HEK293 (cell line): ENCODE measurements around the gene PTPRF.

ENCODE experiments used
- CTCF ChIA-PET: fragments of 350-600 bp; formaldehyde crosslinking; extraction: SDS; loops from one replicate; lab custom pipeline; 2021; ENCODE audit warnings: antibody characterized with exemption; lab: Yijun Ruan, JAX
- POLR2A ChIA-PET: fragments of 300-600 bp; formaldehyde crosslinking; extraction: SDS; loops from one replicate; lab custom pipeline; 2020; ENCODE audit warnings: antibody characterized with exemption, inconsistent platforms; lab: Yijun Ruan, JAX
- H3K27ac ChIP-seq: fragments of 200-500 bp; sonication (Bioruptor generic); 2 replicates; pipeline ENCODE4 v1.5.1; 2014; ENCODE audit warnings: low read depth, low read length, control low read depth, inconsistent platforms; ENCODE audit errors: extremely low read depth
- H3K36me3 ChIP-seq, 2 experiments: fragments of 200-500 bp in 1 of 2; sonication (Bioruptor generic) in 1 of 2; 1 replicate in 1 of 2; 2 replicates in 1 of 2; pipeline ENCODE4 v1.5.1; 2014 to 2017; ENCODE audit warnings: inconsistent platforms in 2 of 2, low read length in 2 of 2; ENCODE audit not compliant: control insufficient read depth in 2 of 2, insufficient read depth in 1 of 2
- H3K4me1 ChIP-seq: fragments of 200-500 bp; sonication (Bioruptor generic); 2 replicates; pipeline ENCODE4 v1.5.1; 2014; ENCODE audit warnings: mild to moderate bottlenecking, low read length, inconsistent platforms; ENCODE audit not compliant: control insufficient read depth, insufficient read depth
- H3K4me3 ChIP-seq: 2 replicates; pipeline ENCODE4 v1.5.1; 2011; ENCODE audit warnings: low read depth, mild to moderate bottlenecking, control low read depth, low read length, moderate library complexity
- H3K9me3 ChIP-seq: fragments of 200-500 bp; sonication (Bioruptor generic); 2 replicates; pipeline ENCODE4 v1.5.1; 2014; ENCODE audit warnings: low read depth, low read length, inconsistent platforms; ENCODE audit not compliant: control insufficient read depth, insufficient read depth
- BCL11A ChIP-seq: fragments of 450-650 bp; formaldehyde crosslinking; IDR thresholded peaks from 2 replicates; pipeline ENCODE4 v1.5.1; 2016; ENCODE audit warnings: low read depth, missing biosample characterization, missing genetic modification characterization
- EGR2 ChIP-seq: fragments of 450-650 bp; formaldehyde crosslinking; IDR thresholded peaks from 2 replicates; pipeline ENCODE4 v1.5.1; 2016; ENCODE audit warnings: low read depth, missing biosample characterization, missing genetic modification characterization
- GLI4 ChIP-seq: fragments of 450-650 bp; formaldehyde crosslinking; IDR thresholded peaks from 2 replicates; pipeline ENCODE4 v1.5.1; 2016; ENCODE audit warnings: missing biosample characterization, missing genetic modification characterization
- KLF1 ChIP-seq: fragments of 450-650 bp; formaldehyde crosslinking; IDR thresholded peaks from 2 replicates; pipeline ENCODE4 v1.5.1; 2016; ENCODE audit warnings: missing biosample characterization, missing genetic modification characterization
- SP2 ChIP-seq: fragments of 450-650 bp; formaldehyde crosslinking; IDR thresholded peaks from 2 replicates; pipeline ENCODE4 v1.5.1; 2016; ENCODE audit warnings: missing biosample characterization, missing genetic modification characterization
- ZFP3 ChIP-seq: fragments of 450-650 bp; formaldehyde crosslinking; IDR thresholded peaks from 2 replicates; pipeline ENCODE4 v1.5.1; 2016; ENCODE audit warnings: low read depth, missing biosample characterization, missing genetic modification characterization
- ZNF133 ChIP-seq: fragments of 450-650 bp; formaldehyde crosslinking; IDR thresholded peaks from 2 replicates; pipeline ENCODE4 v1.5.1; 2016; ENCODE audit warnings: missing biosample characterization, missing genetic modification characterization
- ZNF140 ChIP-seq: fragments of 450-650 bp; formaldehyde crosslinking; IDR thresholded peaks from 2 replicates; pipeline ENCODE4 v1.5.1; 2016; ENCODE audit warnings: missing biosample characterization, missing genetic modification characterization
- ZNF16 ChIP-seq: fragments of 450-650 bp; formaldehyde crosslinking; IDR thresholded peaks from 2 replicates; pipeline ENCODE4 v1.5.1; 2016; ENCODE audit warnings: low read depth, missing biosample characterization, missing genetic modification characterization
- ZNF169 ChIP-seq: fragments of 450-650 bp; formaldehyde crosslinking; IDR thresholded peaks from 2 replicates; pipeline ENCODE4 v1.5.1; 2016; ENCODE audit warnings: missing biosample characterization, missing genetic modification characterization
- ZNF202 ChIP-seq: fragments of 450-650 bp; formaldehyde crosslinking; IDR thresholded peaks from 2 replicates; pipeline ENCODE4 v1.5.1; 2016; ENCODE audit warnings: missing biosample characterization, missing genetic modification characterization, borderline replicate concordance
- ZNF214 ChIP-seq: fragments of 450-650 bp; formaldehyde crosslinking; IDR thresholded peaks from 2 replicates; pipeline ENCODE4 v1.5.1; 2017; ENCODE audit warnings: missing biosample characterization, mild to moderate bottlenecking, missing genetic modification characterization, borderline replicate concordance
- ZNF239 ChIP-seq: fragments of 450-650 bp; formaldehyde crosslinking; IDR thresholded peaks from 2 replicates; pipeline ENCODE4 v1.5.1; 2016; ENCODE audit warnings: missing biosample characterization, missing genetic modification characterization
- ZNF24 ChIP-seq: fragments of 450-650 bp; formaldehyde crosslinking; IDR thresholded peaks from 2 replicates; pipeline ENCODE4 v1.5.1; 2016; ENCODE audit warnings: missing biosample characterization, missing genetic modification characterization
- ZNF248 ChIP-seq: fragments of 450-650 bp; formaldehyde crosslinking; IDR thresholded peaks from 2 replicates; pipeline ENCODE4 v1.5.1; 2017; ENCODE audit warnings: missing biosample characterization, missing genetic modification characterization
- ZNF266 ChIP-seq: fragments of 450-650 bp; formaldehyde crosslinking; IDR thresholded peaks from 2 replicates; pipeline ENCODE4 v1.5.1; 2016; ENCODE audit warnings: missing biosample characterization, missing genetic modification characterization, low read depth
- ZNF302 ChIP-seq: fragments of 450-650 bp; formaldehyde crosslinking; IDR thresholded peaks from 2 replicates; pipeline ENCODE4 v1.5.1; 2016; ENCODE audit warnings: missing biosample characterization, missing genetic modification characterization, low read depth
- ZNF335 ChIP-seq: fragments of 450-650 bp; formaldehyde crosslinking; conservative IDR thresholded peaks from 2 replicates; pipeline ENCODE4 v1.5.1; 2016; ENCODE audit warnings: missing biosample characterization, missing genetic modification characterization
- ZNF394 ChIP-seq: fragments of 450-650 bp; formaldehyde crosslinking; IDR thresholded peaks from 2 replicates; pipeline ENCODE4 v1.5.1; 2016; ENCODE audit warnings: missing biosample characterization, missing genetic modification characterization, mild to moderate bottlenecking, moderate library complexity, borderline replicate concordance
- ZNF404 ChIP-seq: fragments of 450-650 bp; formaldehyde crosslinking; IDR thresholded peaks from 2 replicates; pipeline ENCODE4 v1.5.1; 2017; ENCODE audit warnings: missing biosample characterization, missing genetic modification characterization
- ZNF521 ChIP-seq: fragments of 450-650 bp; formaldehyde crosslinking; IDR thresholded peaks from 2 replicates; pipeline ENCODE4 v1.5.1; 2017; ENCODE audit warnings: missing biosample characterization, mild to moderate bottlenecking, missing genetic modification characterization
- ZNF529 ChIP-seq: fragments of 450-650 bp; formaldehyde crosslinking; IDR thresholded peaks from 2 replicates; pipeline ENCODE4 v1.5.1; 2017; ENCODE audit warnings: missing genetic modification characterization, missing biosample characterization; ENCODE audit not compliant: insufficient replicate concordance
- ZNF571 ChIP-seq: fragments of 450-650 bp; formaldehyde crosslinking; IDR thresholded peaks from 2 replicates; pipeline ENCODE4 v1.5.0; 2017; ENCODE audit warnings: missing biosample characterization, missing genetic modification characterization
- ZNF654 ChIP-seq: fragments of 450-650 bp; formaldehyde crosslinking; IDR thresholded peaks from 2 replicates; pipeline ENCODE4 v1.5.1; 2016; ENCODE audit warnings: low read depth, missing biosample characterization, missing genetic modification characterization
- ZNF701 ChIP-seq: fragments of 450-650 bp; formaldehyde crosslinking; IDR thresholded peaks from 2 replicates; pipeline ENCODE4 v1.5.1; 2016; ENCODE audit warnings: missing biosample characterization, missing genetic modification characterization
- ZNF776 ChIP-seq: fragments of 450-650 bp; formaldehyde crosslinking; IDR thresholded peaks from 2 replicates; pipeline ENCODE4 v1.5.0; 2017; ENCODE audit warnings: missing biosample characterization, missing genetic modification characterization, borderline replicate concordance
- ZSCAN30 ChIP-seq: fragments of 450-650 bp; IDR thresholded peaks from 2 replicates; pipeline ENCODE4 v1.5.1; 2018; ENCODE audit warnings: missing biosample characterization, mild to moderate bottlenecking, missing genetic modification characterization, moderate library complexity
- TF ChIP-seq, protein P1 (sequence below): fragments of 450-650 bp; formaldehyde crosslinking; IDR thresholded peaks from 2 replicates; pipeline ENCODE4 v1.5.1; 2017; ENCODE audit warnings: missing biosample characterization, missing genetic modification characterization
- TF ChIP-seq, protein P2 (sequence below): fragments of 450-650 bp; formaldehyde crosslinking; IDR thresholded peaks from 2 replicates; pipeline ENCODE4 v1.5.1; 2016; ENCODE audit warnings: missing biosample characterization, missing genetic modification characterization
- TF ChIP-seq, protein P3 (sequence below): fragments of 450-650 bp; formaldehyde crosslinking; IDR thresholded peaks from 2 replicates; pipeline ENCODE4 v1.5.1; 2017; ENCODE audit warnings: missing biosample characterization, missing genetic modification characterization

The PTPRF gene

DNA sequence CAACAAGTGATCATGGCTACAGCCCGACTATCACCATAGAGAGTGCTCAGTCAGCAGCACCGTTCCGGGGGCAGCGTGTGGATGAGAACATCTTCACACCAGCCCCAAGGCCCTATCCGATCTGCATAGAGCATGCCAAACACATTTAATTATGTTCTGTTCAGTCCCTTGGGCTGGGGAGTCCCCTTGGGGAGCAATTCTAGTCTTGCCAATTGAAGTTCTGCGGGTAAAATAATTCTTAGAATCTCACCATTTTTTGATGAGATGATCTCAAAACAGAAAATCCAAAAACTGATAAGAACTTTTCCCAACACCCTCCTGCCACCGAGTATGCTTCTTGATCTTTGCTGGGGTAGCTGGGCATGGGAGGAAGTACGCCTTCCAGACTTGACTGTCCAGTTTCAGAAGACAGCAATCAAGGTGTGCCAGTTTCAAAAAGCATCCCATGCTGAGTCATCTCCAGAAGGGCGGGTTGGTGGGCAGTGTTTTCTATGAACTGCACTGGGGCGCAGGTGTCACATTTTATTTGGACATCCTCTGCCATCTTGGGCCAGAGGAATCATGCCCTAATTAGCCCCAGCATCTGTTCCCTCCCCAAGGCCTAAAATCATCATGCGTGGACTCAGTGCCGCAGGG is 20.8 kb upstream of the PTPRF start (continued):
- TF ChIP-seq ZFP3 (tag by site-specific recombination) = no peak
- TF ChIP-seq, protein P1, sequence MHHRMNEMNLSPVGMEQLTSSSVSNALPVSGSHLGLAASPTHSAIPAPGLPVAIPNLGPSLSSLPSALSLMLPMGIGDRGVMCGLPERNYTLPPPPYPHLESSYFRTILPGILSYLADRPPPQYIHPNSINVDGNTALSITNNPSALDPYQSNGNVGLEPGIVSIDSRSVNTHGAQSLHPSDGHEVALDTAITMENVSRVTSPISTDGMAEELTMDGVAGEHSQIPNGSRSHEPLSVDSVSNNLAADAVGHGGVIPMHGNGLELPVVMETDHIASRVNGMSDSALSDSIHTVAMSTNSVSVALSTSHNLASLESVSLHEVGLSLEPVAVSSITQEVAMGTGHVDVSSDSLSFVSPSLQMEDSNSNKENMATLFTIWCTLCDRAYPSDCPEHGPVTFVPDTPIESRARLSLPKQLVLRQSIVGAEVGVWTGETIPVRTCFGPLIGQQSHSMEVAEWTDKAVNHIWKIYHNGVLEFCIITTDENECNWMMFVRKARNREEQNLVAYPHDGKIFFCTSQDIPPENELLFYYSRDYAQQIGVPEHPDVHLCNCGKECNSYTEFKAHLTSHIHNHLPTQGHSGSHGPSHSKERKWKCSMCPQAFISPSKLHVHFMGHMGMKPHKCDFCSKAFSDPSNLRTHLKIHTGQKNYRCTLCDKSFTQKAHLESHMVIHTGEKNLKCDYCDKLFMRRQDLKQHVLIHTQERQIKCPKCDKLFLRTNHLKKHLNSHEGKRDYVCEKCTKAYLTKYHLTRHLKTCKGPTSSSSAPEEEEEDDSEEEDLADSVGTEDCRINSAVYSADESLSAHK (tag by site-specific recombination) = no peak
- TF ChIP-seq ZSCAN30 (tag by site-specific recombination) = no peak
- TF ChIP-seq ZNF239 (tag by site-specific recombination) = no peak
- TF ChIP-seq ZNF24 (tag by site-specific recombination) = no peak
- TF ChIP-seq, all 188 proteins: peak for 0

DNA sequence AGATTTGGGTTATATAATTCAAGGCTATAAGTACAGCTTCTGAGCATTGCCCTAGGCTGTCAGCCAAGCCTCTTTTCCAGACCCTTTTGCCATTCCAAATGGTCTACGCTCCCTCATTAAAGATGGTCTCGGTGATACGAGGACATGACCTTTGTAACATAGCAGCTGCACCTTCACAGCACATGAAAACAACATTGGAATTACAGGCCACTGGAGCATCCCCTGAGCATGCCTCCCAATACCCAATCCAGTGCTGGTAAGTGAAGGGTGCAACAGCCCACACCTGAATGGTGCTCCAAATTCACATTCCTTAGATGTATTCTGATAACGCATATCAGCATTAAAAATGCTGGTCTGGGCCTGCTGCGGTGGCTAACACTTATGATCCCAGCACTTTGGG is 20.1 kb upstream of the PTPRF start:
- Histone ChIP-seq H3K9me3 (no peaks in the 10 kb centered on the region; the same call in 1 of the 2 replicates), H3K27ac (no peak overlapping the region), H3K36me3 (no peaks in the 10 kb centered on the region), H3K4me1 (no peaks in the 10 kb centered on the region), H3K4me3 (no peak overlapping the region)
- ChIA-PET CTCF (no interaction called here), POLR2A (no interaction called here)
- TF ChIP-seq ZNF776 (tag by site-specific recombination) (no peak), ZNF571 (tag by site-specific recombination) (no peak), ZNF248 (tag by site-specific recombination) (no peak), ZNF169 (tag by site-specific recombination) (no peak), ZNF529 (tag by site-specific recombination) (no peak), ZNF404 (no peak), SP2 (no peak), ZNF335 (tag by site-specific recombination) (no peak), ZNF701 (tag by site-specific recombination) (no peak), ZNF140 (tag by site-specific recombination) (no peak), ZNF266 (tag by site-specific recombination) (no peak), ZNF521 (tag by site-specific recombination) (no peak), BCL11A (tag by site-specific recombination) (no peak)
- TF ChIP-seq, protein P2, sequence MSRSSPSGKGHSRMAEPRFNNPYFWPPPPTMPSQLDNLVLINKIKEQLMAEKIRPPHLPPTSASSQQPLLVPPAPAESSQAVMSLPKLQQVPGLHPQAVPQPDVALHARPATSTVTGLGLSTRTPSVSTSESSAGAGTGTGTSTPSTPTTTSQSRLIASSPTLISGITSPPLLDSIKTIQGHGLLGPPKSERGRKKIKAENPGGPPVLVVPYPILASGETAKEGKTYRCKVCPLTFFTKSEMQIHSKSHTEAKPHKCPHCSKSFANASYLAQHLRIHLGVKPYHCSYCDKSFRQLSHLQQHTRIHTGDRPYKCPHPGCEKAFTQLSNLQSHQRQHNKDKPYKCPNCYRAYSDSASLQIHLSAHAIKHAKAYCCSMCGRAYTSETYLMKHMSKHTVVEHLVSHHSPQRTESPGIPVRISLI (tag by site-specific recombination) = no peak

DNA sequence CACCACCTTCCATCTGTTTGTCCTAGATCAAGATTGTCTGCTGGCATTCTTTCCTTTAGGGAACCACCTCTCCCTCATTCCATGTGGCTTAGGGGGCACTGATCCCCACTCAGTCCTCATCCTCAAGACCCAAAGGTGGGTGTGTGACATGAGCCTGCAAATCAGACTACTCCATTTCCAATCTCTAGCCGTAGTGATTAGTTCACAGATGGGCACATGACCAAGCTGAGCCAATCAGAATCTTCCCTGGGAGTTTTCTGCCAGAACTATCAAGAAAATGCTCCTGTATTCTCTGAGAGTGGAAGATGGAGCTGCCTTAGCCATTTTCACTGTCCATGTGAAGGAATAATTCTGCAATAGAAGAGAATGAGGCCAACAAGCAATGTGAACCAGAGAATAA is 19.3 kb upstream of the PTPRF start:
- H3K9me3 ChIP-seq = no peaks in the 10 kb centered on the region; the same call in 1 of the 2 replicates
- no peaks in the 10 kb centered on the region for H3K36me3 ChIP-seq
- no peak overlapping the region for H3K4me3 ChIP-seq
- ChIA-PET POLR2A (no interaction called here), CTCF (interaction anchor here (0.6 to 1.9 kb wide), 2 partner anchors 9 to 18 kb away, joined by 3 to 7 read pairs; no protein-coding TSS in a partner anchor)
- no peaks in the 10 kb centered on the region for H3K4me1 ChIP-seq
- no peak overlapping the region for H3K27ac ChIP-seq
- no peak for TF ChIP-seq ZNF214 (tag by site-specific recombination)
- TF ChIP-seq ZNF133 (tag by site-specific recombination) = no peak
- TF ChIP-seq GLI4 (tag by site-specific recombination) = no peak
- no peak for TF ChIP-seq ZNF202 (tag by site-specific recombination)
- no peak for TF ChIP-seq ZNF16
- TF ChIP-seq ZNF521 (tag by site-specific recombination) = no peak
- TF ChIP-seq ZNF302 = no peak
- TF ChIP-seq ZNF654 (tag by site-specific recombination) = no peak
- TF ChIP-seq EGR2 (tag by site-specific recombination) = no peak
- TF ChIP-seq ZNF394 (tag by site-specific recombination) = no peak
- no peak for TF ChIP-seq KLF1
- TF ChIP-seq, protein P3, sequence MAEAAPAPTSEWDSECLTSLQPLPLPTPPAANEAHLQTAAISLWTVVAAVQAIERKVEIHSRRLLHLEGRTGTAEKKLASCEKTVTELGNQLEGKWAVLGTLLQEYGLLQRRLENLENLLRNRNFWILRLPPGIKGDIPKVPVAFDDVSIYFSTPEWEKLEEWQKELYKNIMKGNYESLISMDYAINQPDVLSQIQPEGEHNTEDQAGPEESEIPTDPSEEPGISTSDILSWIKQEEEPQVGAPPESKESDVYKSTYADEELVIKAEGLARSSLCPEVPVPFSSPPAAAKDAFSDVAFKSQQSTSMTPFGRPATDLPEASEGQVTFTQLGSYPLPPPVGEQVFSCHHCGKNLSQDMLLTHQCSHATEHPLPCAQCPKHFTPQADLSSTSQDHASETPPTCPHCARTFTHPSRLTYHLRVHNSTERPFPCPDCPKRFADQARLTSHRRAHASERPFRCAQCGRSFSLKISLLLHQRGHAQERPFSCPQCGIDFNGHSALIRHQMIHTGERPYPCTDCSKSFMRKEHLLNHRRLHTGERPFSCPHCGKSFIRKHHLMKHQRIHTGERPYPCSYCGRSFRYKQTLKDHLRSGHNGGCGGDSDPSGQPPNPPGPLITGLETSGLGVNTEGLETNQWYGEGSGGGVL (tag by site-specific recombination) = no peak
